HG03575 (cell line): ENCODE data around the gene ECE2.

Experiments used
- ATAC-seq: cut with Tn5 transposase; IDR thresholded peaks from one replicate; pipeline ENCODE4 v1.9.1; 2021; ENCODE audit not compliant: unreplicated experiment, insufficient number of reproducible peaks, low FRiP score; ENCODE audit errors: extremely low read depth

Gene ECE2

DNA sequence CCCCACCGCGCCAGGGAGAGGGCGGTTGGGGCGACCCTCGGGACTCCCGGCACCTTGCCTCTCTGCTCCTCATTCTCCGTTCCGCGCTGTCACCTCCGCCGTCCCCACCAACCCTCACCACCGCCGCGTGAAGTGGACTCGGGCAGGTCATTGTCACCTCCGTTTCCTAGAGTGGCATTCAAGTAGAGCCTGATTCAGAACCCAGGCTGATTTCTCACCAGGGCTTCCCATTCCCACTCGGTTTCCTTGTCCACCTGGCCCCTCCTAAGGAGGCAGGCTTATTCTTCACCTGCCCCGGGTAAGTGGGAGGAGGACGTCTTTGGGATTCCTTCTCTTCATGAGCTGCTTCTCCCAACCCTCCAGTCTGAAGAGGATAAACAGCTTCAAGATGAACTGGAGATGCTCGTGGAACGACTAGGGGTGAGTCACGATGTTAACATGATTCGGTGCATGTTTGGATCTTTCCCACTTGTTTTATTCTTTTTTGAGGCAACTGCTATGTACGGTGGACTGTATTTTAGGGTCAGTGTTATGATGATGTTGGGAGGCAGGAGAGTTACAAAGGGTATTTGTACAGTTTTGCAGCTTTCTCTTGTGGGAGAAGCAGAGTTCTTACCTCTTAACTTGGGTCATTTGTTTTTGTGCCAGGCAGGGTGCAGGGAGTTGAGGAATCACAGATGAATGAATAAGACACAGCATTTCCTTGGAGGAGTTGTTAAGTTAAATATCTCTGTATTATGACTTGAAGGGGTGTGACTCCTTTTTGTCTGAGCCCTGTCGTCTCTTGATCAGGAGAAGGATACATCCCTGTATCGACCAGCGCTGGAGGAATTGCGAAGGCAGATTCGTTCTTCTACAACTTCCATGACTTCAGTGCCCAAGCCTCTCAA lies 23.9 kb downstream of the ECE2 start:
- ATAC-seq: no peak

GRCh38 chr3:184300378-184300720 lies 24.5 kb downstream of the ECE2 start:
- no peak for ATAC-seq

- ATAC-seq: no peak
Observed at GRCh38 chr3:184305577-184305976, 29.8 kb downstream of the ECE2 start.

DNA sequence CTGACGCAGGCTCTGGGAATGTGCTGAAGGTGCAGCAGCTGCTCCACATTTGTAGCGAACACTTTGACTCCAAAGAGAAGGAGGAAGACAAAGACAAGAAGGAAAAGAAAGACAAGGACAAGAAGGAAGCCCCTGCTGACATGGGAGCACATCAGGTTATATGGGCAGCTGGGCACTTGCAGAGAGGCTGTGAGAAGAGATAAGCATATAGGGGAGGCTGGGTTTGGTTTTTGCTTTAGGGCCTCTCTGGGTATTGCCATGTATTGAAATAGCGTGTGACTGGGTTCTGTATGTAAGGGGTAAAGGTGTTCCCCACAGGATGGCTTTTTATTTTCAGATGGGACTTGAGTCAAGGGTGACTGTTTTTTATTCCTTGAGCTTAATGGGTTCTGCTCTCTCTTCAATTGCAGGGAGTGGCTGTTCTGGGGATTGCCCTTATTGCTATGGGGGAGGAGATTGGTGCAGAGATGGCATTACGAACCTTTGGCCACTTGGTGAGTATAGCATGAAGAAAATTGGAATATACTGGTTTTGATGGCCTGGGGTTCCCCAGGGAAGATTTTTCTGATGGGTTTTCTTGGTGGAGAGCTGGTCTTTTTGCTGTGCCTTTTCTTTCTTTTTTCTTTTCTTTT lies 30.6 kb downstream of the ECE2 start:
- no peak for ATAC-seq

DNA sequence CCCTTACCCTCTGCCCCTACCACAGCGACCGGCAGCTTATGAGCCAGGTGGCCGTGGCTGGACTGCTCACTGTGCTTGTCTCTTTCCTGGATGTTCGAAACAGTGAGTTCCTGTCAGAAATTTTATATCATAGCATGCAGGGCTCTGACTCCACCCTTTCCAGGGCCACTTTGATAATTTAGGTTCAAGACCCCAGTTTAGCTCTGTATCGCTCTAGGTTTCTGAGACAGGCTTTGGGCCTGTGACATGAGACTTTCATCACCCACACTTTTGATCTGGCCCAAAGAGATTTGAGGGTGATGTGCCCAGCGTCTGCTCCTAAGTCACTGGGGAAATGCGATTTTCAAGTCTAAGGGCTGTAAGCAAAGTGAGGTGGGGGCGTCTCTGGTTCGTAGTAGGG lies 32.1 kb downstream of the ECE2 start:
- ATAC-seq: no peak

DNA sequence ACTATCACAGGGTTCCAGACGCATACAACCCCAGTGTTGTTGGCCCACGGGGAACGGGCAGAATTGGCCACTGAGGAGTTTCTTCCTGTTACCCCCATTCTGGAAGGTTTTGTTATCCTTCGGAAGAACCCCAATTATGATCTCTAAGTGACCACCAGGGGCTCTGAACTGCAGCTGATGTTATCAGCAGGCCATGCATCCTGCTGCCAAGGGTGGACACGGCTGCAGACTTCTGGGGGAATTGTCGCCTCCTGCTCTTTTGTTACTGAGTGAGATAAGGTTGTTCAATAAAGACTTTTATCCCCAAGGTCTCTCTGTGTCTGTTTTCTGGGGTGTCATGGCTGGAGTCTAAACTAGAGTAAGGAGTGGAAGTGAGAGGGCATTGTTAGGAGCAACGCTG lies 32.9 kb downstream of the ECE2 start:
- no peak for ATAC-seq

DNA sequence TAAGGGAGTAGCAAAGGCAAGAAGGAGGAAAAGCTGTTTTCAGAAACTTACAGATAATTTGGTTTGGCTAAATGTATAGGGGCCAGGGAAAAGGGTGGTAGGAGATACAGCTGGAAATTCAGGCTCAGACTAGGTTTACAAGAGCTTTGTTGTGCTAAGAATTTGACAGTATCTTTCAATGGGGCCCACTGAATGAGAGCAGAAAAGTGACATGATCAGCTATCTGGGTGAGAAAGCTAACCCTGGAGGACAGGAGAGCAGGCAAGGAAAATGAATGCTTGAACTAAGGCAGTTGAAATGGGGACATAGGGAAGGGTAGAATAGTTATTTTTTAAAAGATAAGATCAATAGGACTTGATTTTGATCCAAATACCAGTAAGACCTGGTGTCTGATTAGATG lies 35.8 kb downstream of the ECE2 start:
- no peak for ATAC-seq

- ATAC-seq: no peak
Observed at GRCh38 chr3:184314363-184314699, 38.5 kb downstream of the ECE2 start, which contains the start of gene EIF4G1. EIF4G1 (plus strand) TSS chr3:184314606; CDS start chr3:184315797, 1,191 bp downstream.

DNA sequence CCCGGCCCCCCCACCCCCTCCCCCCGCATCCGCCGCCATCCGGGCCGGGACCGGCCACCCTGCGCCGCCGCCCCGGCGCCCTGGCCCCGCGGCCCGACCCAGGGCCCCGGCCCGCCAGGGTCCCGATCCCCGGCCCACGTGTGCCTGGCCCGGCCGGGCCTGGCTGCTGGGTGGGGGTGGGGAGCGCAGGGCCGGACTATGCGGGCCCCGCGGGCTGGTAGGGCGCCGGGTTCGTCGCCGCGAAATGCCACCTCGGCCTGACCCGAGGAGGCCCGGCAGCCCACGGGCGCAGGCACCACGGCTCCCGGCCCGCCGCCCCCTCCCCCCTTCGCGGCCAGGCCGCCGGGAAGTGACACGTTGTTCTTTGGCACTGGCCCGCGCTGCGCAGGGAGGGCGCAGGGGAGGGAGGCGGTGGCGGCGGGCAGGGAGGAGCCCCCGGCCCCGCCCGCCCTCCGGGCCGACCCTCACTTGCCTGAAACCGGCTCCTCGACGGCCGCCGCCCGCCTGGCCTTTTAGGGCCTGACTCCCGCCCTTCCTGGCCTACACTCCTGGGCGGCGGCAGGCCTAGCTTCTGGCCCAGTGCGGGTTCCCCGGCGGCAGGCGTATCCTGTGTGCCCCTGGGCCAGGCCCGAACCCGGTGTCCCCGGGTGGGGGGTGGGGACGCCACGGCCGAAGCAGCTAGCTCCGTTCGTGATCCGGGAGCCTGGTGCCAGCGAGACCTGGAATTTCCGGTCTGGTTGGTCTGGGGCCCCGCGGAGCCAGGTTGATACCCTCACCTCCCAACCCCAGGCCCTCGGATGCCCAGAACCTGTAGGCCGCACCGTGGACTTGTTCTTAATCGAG lies 39.1 kb downstream of the ECE2 start:
- no peak for ATAC-seq

GRCh38 chr3:184315543-184315867 lies 39.7 kb downstream of the ECE2 start:
- no peak for ATAC-seq

DNA sequence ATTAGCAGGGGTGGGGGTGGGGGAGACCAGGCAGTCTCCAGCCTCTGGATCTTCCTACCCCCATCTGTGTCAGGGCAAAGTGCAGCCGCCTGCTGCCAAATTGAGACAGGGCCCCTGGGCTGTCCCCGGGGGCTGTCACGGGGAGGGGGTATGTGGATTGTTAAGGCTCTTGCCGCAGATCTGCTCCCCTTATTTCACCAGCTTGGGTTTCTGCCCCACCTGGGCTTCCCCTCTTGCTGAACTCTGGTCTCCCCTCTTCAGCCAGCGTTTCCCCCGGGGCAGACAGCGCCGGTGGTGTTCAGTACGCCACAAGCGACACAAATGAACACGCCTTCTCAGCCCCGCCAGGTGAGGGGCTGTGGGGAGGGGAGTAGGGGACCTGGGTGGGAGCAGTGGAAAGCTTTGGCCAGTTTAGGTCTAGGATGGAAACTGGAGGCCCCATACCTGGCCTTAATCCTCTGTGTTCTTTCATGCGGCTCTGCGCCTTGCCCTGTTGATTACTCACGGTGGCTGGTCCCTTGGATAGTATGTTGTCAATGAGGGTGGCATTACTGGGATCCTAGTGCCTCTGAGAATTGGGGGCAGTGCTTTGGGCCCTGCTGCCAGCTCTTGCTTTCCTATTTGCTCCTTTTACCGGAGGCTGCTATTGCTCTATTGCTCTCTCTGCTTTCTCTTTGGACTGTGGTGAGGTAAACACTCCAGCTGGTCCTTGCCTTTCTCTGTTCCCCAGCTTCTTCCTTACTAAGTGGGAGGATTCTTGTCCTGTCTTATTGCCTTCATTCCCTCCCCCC lies 40.2 kb downstream of the ECE2 start:
- no peak for ATAC-seq

DNA sequence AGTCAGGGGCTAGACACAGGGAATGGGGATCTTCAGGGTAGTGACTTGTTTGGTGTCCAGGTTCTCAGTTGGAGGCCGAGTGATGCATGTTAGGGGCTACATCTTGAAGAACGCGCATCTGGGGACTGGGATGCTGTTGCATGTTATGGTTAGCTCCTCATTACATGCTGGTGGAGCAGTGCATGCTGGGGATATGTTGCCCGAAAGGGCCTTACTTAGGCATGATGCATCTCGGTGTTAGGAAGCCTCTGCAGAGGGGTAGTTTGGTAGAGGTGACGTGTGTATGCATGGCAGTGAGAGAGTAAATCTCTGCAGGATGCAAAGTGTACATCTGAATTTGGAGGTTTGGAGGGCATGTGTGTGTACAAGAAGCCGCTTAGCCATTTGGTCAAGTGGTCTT lies 41.0 kb downstream of the ECE2 start:
- ATAC-seq: no peak

DNA sequence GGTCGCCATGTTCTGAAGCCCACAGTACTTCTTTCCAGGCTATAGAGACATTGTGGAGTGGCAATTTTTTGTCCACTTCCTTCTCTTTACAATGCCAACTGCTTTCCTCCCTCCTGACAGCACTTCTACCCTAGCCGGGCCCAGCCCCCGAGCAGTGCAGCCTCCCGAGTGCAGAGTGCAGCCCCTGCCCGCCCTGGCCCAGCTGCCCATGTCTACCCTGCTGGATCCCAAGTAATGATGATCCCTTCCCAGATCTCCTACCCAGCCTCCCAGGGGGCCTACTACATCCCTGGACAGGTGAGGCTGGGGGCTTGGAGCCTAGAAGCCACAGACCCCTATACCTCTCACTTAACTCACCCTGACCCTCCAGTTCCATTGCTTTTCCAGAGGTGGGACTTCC lies 41.4 kb downstream of the ECE2 start:
- ATAC-seq: no peak

GRCh38 chr3:184320104-184320445 lies 44.3 kb downstream of the ECE2 start:
- no peak for ATAC-seq

GRCh38 chr3:184321666-184322065 lies 45.8 kb downstream of the ECE2 start:
- no peak for ATAC-seq

- no peak for ATAC-seq
Observed at GRCh38 chr3:184322731-184323487, 47.1 kb downstream of the ECE2 start.

GRCh38 chr3:184323696-184324095 lies 47.9 kb downstream of the ECE2 start:
- no peak for ATAC-seq

DNA sequence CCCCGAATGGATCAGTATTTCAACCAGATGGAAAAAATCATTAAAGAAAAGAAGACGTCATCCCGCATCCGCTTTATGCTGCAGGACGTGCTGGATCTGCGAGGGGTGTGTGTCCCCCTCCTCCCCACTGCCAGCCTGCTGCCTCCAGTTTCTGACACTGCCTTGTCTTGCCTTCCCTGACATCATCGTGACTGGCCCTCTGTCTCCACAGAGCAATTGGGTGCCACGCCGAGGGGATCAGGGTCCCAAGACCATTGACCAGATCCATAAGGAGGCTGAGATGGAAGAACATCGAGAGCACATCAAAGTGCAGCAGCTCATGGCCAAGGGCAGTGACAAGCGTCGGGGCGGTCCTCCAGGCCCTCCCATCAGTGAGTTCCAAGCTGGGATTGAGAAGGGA lies 49.4 kb downstream of the ECE2 start:
- ATAC-seq: no peak
